ENCODE measurements around the gene MARCHF7.
A peak's percentile ranks its signal among the peaks of the same experiment; 100 is the strongest.
"Not testable (repeated sequence)": the region's sequence is repeated elsewhere in the genome, so short reads cannot be mapped to it uniquely, and the experiment has no call there.

MARCHF7 gene

GRCh38 chr2:159712143-159712928 is at the start of gene MARCHF7:
TSS of gene MARCHF7 (plus strand) at chr2:159712506. CDS start at chr2:159729023, 16,517 bp downstream.
- DNase-seq: peak; percentile 78 to 88 (median 88)

GRCh38 chr2:159667423-159667822 is 44.9 kb upstream of the MARCHF7 start:
- DNase-seq: not testable (repeated sequence)

GRCh38 chr2:159671047-159671446 is 41.3 kb upstream of the MARCHF7 start:
- DNase-seq: no peak

- DNase-seq: peak in 1 of 3 experiments; percentile 0
Measured at GRCh38 chr2:159677654-159678053, 34.7 kb upstream of the MARCHF7 start.

- DNase-seq: no peak
Measured at GRCh38 chr2:159680692-159681091, 31.6 kb upstream of the MARCHF7 start.

GRCh38 chr2:159683817-159684216 is 28.5 kb upstream of the MARCHF7 start:
- no peak for DNase-seq

GRCh38 chr2:159684796-159685195 is 27.5 kb upstream of the MARCHF7 start:
- no peak for DNase-seq

- no peak for DNase-seq
Measured at GRCh38 chr2:159694500-159695040, 17.7 kb upstream of the MARCHF7 start.

- DNase-seq: no peak
Measured at GRCh38 chr2:159695795-159696448, 16.4 kb upstream of the MARCHF7 start.

GRCh38 chr2:159703491-159703890 is 8.8 kb upstream of the MARCHF7 start:
- DNase-seq: no peak

GRCh38 chr2:159706385-159706980 is 5.8 kb upstream of the MARCHF7 start:
- no peak for DNase-seq

- no peak for DNase-seq
Measured at GRCh38 chr2:159708066-159708760, 4.1 kb upstream of the MARCHF7 start.

GRCh38 chr2:159710601-159711180 is 1.6 kb upstream of the MARCHF7 start:
- DNase-seq: no peak

- DNase-seq: no peak
Measured at GRCh38 chr2:159711562-159712142, 654 bp upstream of the MARCHF7 start.

GRCh38 chr2:159712929-159713420 is 669 bp downstream of the MARCHF7 start:
- DNase-seq: peak in 1 of 3 experiments; percentile 11

- peak in 1 of 3 experiments; percentile 1 for DNase-seq
Measured at GRCh38 chr2:159713631-159714246, 1.4 kb downstream of the MARCHF7 start.

- DNase-seq: no peak
Measured at GRCh38 chr2:159714247-159714930, 2.1 kb downstream of the MARCHF7 start.

GRCh38 chr2:159715451-159715850 is 3.1 kb downstream of the MARCHF7 start:
- DNase-seq: no peak

GRCh38 chr2:159716409-159716808 is 4.1 kb downstream of the MARCHF7 start:
- DNase-seq: not testable (repeated sequence)

- no peak for DNase-seq
Measured at GRCh38 chr2:159716857-159717256, 4.6 kb downstream of the MARCHF7 start.

GRCh38 chr2:159720676-159721075 is 8.4 kb downstream of the MARCHF7 start:
- no peak for DNase-seq
